ENCODE results near the gene UBA52.
"Not testable (repeated sequence)": the region's sequence is repeated elsewhere in the genome, so short reads cannot be mapped to it uniquely, and the experiment has no call there.

UBA52 gene

GRCh38 chr19:18557411-18558201 lies 14.1 kb upstream of the UBA52 start, which contains the start of gene KXD1:
Gene KXD1 (plus strand): TSS chr19:18557870. CDS start chr19:18562057, 4,187 bp downstream.
- DNase-seq (ENCODE audit: low read depth) = peak; percentile 97

GRCh38 chr19:18558202-18558555 lies 13.5 kb upstream of the UBA52 start:
- no peak for DNase-seq (ENCODE audit: low read depth)

GRCh38 chr19:18558604-18559003 lies 13.1 kb upstream of the UBA52 start:
- no peak for DNase-seq (ENCODE audit: low read depth)

- no peak for DNase-seq (ENCODE audit: low read depth)
Observed at GRCh38 chr19:18559685-18560084, 12.0 kb upstream of the UBA52 start.

- no peak for DNase-seq (ENCODE audit: low read depth)
Observed at GRCh38 chr19:18562086-18562485, 9.6 kb upstream of the UBA52 start.

GRCh38 chr19:18566953-18567352 lies 4.7 kb upstream of the UBA52 start:
- no peak for DNase-seq (ENCODE audit: low read depth)

- DNase-seq (ENCODE audit: low read depth) = no peak
Observed at GRCh38 chr19:18568367-18568766, 3.3 kb upstream of the UBA52 start.

GRCh38 chr19:18574691-18575291 lies 3.1 kb downstream of the UBA52 start:
- no peak for DNase-seq (ENCODE audit: low read depth)

- no peak for DNase-seq (ENCODE audit: low read depth)
Observed at GRCh38 chr19:18576383-18576782, 4.7 kb downstream of the UBA52 start.

GRCh38 chr19:18577365-18577914 lies 5.8 kb downstream of the UBA52 start:
- DNase-seq (ENCODE audit: low read depth) = no peak

- no peak for DNase-seq (ENCODE audit: low read depth)
Observed at GRCh38 chr19:18580311-18580710, 8.7 kb downstream of the UBA52 start.

GRCh38 chr19:18586306-18586705 lies 14.6 kb downstream of the UBA52 start:
- DNase-seq (ENCODE audit: low read depth) = no peak

- DNase-seq (ENCODE audit: low read depth) = no peak
Observed at GRCh38 chr19:18587561-18587960, 15.9 kb downstream of the UBA52 start.

GRCh38 chr19:18587962-18588610 lies 16.4 kb downstream of the UBA52 start:
- no peak for DNase-seq (ENCODE audit: low read depth)

GRCh38 chr19:18588611-18589379 lies 17.1 kb downstream of the UBA52 start, which contains the start of gene REX1BD:
Gene REX1BD (plus strand): TSS chr19:18588798. CDS start chr19:18588802, 4 bp downstream.
- peak; percentile 84 for DNase-seq (ENCODE audit: low read depth)

- peak; percentile 70 for DNase-seq (ENCODE audit: low read depth)
Observed at GRCh38 chr19:18589380-18590272, 18.0 kb downstream of the UBA52 start.

GRCh38 chr19:18590273-18591272 lies 18.9 kb downstream of the UBA52 start:
- no peak for DNase-seq (ENCODE audit: low read depth)

GRCh38 chr19:18591735-18592385 lies 20.2 kb downstream of the UBA52 start:
- no peak for DNase-seq (ENCODE audit: low read depth)

GRCh38 chr19:18592732-18593131 lies 21.1 kb downstream of the UBA52 start:
- DNase-seq (ENCODE audit: low read depth) = not testable (repeated sequence)

Measured in activated T-cell treated with anti-CD3 and anti-CD28 coated beads for 48 hours (primary cell).